ENCODE results near the gene ARHGAP42. TPM values are rescaled to one million over a fixed set of nuclear protein-coding genes. Genes with fewer than 3 reads are reported as not detected.

ARHGAP42 gene
- total RNA-seq, 1 experiment from 2014 or later: 39.1 TPM

DNA sequence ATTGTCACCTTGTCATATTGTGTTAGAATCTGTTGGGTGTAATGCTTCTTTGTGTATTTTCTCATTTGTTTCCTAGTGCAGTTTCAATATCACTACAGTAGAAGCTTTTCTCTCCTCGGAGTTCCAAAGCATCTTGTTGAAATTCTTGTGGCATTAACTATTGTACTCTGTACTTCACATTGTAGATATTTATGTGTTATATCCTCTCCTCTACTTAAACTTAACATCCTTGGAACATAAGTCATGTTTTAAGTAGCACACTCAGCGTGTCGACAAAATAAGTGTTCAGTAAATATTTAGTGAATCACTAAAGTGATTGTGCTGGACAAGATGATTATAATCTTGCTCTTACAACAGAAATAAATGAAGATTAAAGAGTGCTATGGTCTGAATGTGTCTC lies 201.7 kb downstream of the ARHGAP42 start:
- Mint-ChIP-seq H3K27me3 (ENCODE audit: low read depth) (no peaks in the 10 kb centered on the region), H3K27ac (no peak overlapping the region), H3K4me1 (peaks cover 12 to 14% of the 10 kb centered on the region in 2 experiments; a peak in 3 of 4 replicates), H3K4me3 (no peak overlapping the region), H3K9me3 (no peaks in the 10 kb centered on the region), H3K36me3 (ENCODE audit: insufficient read depth in 1 of 3, low read depth in 3 of 3) (no peaks in the 10 kb centered on the region)
- no peak overlapping the region for H2AFZ ChIP-seq (ENCODE audit: low read length)
- H2BK120ac ChIP-seq (ENCODE audit: low read depth, low read length, poor library complexity, severe bottlenecking): no peak overlapping the region
- H3K27me3 ChIP-seq (ENCODE audit: insufficient read depth, low read length): no peaks in the 10 kb centered on the region
- no peak for DNase-seq
- no peak overlapping the region for H4K8ac ChIP-seq (replicated peaks; ENCODE audit: insufficient read length, low read depth, low read length)
- H3K18ac ChIP-seq (ENCODE audit: insufficient read length, low read depth, low read length): no peak overlapping the region
- H2BK12ac ChIP-seq (ENCODE audit: insufficient read length, low read depth, low read length): no peak overlapping the region
- H4K5ac ChIP-seq (ENCODE audit: insufficient read length, low read depth, low read length): no peak overlapping the region
- H2AK5ac ChIP-seq (ENCODE audit: insufficient read length, low read length): no peak overlapping the region
- H3K56ac ChIP-seq (ENCODE audit: insufficient read length, low read depth, low read length): no peak overlapping the region
- no peaks in the 10 kb centered on the region for H4K20me1 ChIP-seq (ENCODE audit: control insufficient read depth, insufficient read depth, insufficient read length)
- H3K9me3 ChIP-seq (ENCODE audit: control insufficient read depth, low read depth, low read length): no peaks in the 10 kb centered on the region
- no peak overlapping the region for H4K91ac ChIP-seq (ENCODE audit: insufficient read length, low read depth, low read length)
- H2BK20ac ChIP-seq (ENCODE audit: low read depth, low read length, poor library complexity, severe bottlenecking): no peak overlapping the region
- H3K4me1 ChIP-seq (ENCODE audit: insufficient read depth, low read length): no peaks in the 10 kb centered on the region
- H3K23ac ChIP-seq (ENCODE audit: insufficient read length, low read depth, low read length): no peak overlapping the region
- no peaks in the 10 kb centered on the region for H3K79me2 ChIP-seq (ENCODE audit: insufficient read depth, low read length)
- no peak overlapping the region for H2BK15ac ChIP-seq (ENCODE audit: low read depth, low read length)
- H3K14ac ChIP-seq (ENCODE audit: insufficient read depth, low read length): no peak overlapping the region
- H3K4me2 ChIP-seq (ENCODE audit: insufficient read depth, insufficient read length, low read length): no peak overlapping the region
- H3T11ph ChIP-seq (ENCODE audit: low read length): no peak overlapping the region
- H3K23me2 ChIP-seq (ENCODE audit: insufficient read length, low read depth, low read length, poor library complexity, severe bottlenecking): no peaks in the 10 kb centered on the region
- H3K4ac ChIP-seq (ENCODE audit: low read depth, low read length): no peak overlapping the region
- WGBS (ENCODE audit: extremely low coverage, insufficient read length, low lambda C conversion rate): no CpG with 5 or more reads among the region's 3 CpGs
- H2BK5ac ChIP-seq (ENCODE audit: insufficient read length, low read length): no peak overlapping the region
- H3K79me1 ChIP-seq (ENCODE audit: insufficient read depth, low read depth, low read length, poor library complexity, severe bottlenecking): no peaks in the 10 kb centered on the region
- TF ChIP-seq, protein P1, sequence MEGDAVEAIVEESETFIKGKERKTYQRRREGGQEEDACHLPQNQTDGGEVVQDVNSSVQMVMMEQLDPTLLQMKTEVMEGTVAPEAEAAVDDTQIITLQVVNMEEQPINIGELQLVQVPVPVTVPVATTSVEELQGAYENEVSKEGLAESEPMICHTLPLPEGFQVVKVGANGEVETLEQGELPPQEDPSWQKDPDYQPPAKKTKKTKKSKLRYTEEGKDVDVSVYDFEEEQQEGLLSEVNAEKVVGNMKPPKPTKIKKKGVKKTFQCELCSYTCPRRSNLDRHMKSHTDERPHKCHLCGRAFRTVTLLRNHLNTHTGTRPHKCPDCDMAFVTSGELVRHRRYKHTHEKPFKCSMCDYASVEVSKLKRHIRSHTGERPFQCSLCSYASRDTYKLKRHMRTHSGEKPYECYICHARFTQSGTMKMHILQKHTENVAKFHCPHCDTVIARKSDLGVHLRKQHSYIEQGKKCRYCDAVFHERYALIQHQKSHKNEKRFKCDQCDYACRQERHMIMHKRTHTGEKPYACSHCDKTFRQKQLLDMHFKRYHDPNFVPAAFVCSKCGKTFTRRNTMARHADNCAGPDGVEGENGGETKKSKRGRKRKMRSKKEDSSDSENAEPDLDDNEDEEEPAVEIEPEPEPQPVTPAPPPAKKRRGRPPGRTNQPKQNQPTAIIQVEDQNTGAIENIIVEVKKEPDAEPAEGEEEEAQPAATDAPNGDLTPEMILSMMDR (conservative IDR thresholded peaks at IDR 0.05): no peak
- no peak overlapping the region for H3K27ac ChIP-seq (ENCODE audit: insufficient read length, low read depth, low read length)
- no peak overlapping the region for H3K9ac ChIP-seq (ENCODE audit: extremely low read depth, insufficient read length, low read length)

Data from H9 (cell line).